A673 (cell line): ENCODE data around the gene GTPBP6. TPM values are rescaled to one million over a fixed set of nuclear protein-coding genes. Genes with fewer than 3 reads are reported as not detected.

Source experiments
- BruUV-seq: library from RNA; stranded (reverse); fragments of 400-500 nt; replicated peaks from 2 replicates; lab custom pipeline; 2021; lab: Mats Ljungman, UMichigan
- CTCF ChIA-PET: fragments of 300-600 bp; sonication (Branson Sonifier 250); formaldehyde crosslinking; loops from one replicate; lab custom pipeline; 2022; ENCODE audit warnings: antibody characterized with exemption; lab: Charles Lee
- POLR2A ChIA-PET: fragments of 300-600 bp; sonication (Branson Sonifier 250); formaldehyde crosslinking; loops from one replicate; lab custom pipeline; 2022; ENCODE audit warnings: antibody characterized with exemption; ENCODE audit not compliant: low non-redundant PET; lab: Charles Lee
- DNase-seq: peaks from one replicate; pipeline ENCODE4 v3.0.0-alpha.2; 2015; ENCODE audit warnings: low spot score
- H3K27ac ChIP-seq: fragments of 200-600 bp; sonication (generic); 2 replicates; pipeline ENCODE4 v1.5.1; 2016; ENCODE audit warnings: mixed run types, low read depth, mild to moderate bottlenecking, mixed read lengths, antibody characterized with exemption, low read length; ENCODE audit not compliant: poor library complexity, severe bottlenecking
- H3K27me3 ChIP-seq: fragments of 200-600 bp; sonication (generic); replicated peaks from 2 replicates; pipeline ENCODE4 v1.6.1; 2017; ENCODE audit warnings: mixed run types, low read depth, mild to moderate bottlenecking, mixed read lengths, antibody characterized with exemption, low read length; ENCODE audit not compliant: insufficient read depth, poor library complexity
- H3K36me3 ChIP-seq: fragments of 200-600 bp; sonication (generic); 2 replicates; pipeline ENCODE4 v1.6.1; 2016; ENCODE audit warnings: mixed run types, mild to moderate bottlenecking, mixed read lengths, antibody characterized with exemption, low read length; ENCODE audit not compliant: insufficient read depth, poor library complexity, severe bottlenecking
- H3K4me1 ChIP-seq: fragments of 200-600 bp; sonication (generic); 2 replicates; pipeline ENCODE4 v1.6.1; 2017; ENCODE audit warnings: mixed run types, mild to moderate bottlenecking, mixed read lengths, antibody characterized with exemption, low read length; ENCODE audit not compliant: insufficient read depth, poor library complexity, severe bottlenecking
- H3K4me3 ChIP-seq: fragments of 200-600 bp; sonication (generic); 2 replicates; pipeline ENCODE4 v1.5.1; 2016; ENCODE audit warnings: low read depth, mixed run types, mild to moderate bottlenecking, mixed read lengths, low read length; ENCODE audit not compliant: poor library complexity, severe bottlenecking
- H3K9me3 ChIP-seq: fragments of 200-600 bp; sonication (generic); 2 replicates; pipeline ENCODE4 v1.6.1; 2016; ENCODE audit warnings: mixed run types, low read depth, mild to moderate bottlenecking, mixed read lengths, antibody characterized with exemption, low read length; ENCODE audit not compliant: poor library complexity, severe bottlenecking
- CTCF ChIP-seq: fragments of 300-800, 200-600 bp; sonication (generic); conservative IDR thresholded peaks from 2 replicates; pipeline ENCODE4 v1.5.1; 2017; ENCODE audit warnings: low read depth, mild to moderate bottlenecking, antibody characterized with exemption, low read length, moderate library complexity, mixed read lengths
- EZH2 ChIP-seq: fragments of 200-600 bp; sonication (generic); IDR thresholded peaks from 2 replicates; pipeline ENCODE4 v1.6.1; 2017; ENCODE audit warnings: borderline replicate concordance, low read depth, mild to moderate bottlenecking, mixed read lengths, antibody characterized with exemption, low read length; ENCODE audit not compliant: poor library complexity, severe bottlenecking
- intact Hi-C: fragments of 100-400 bp; cut with micrococcal nuclease; formaldehyde crosslinking; loops from one replicate; pipeline ENCODE4 v1.10.0; 2022; ENCODE audit not compliant: unreplicated experiment
- total RNA-seq: library from RNA; stranded (reverse); gene quantifications from 2 replicates; pipeline ENCODE4 v1.2.3, GENCODE V29; 2021

GTPBP6 gene
- total RNA-seq, 1 experiment from 2014 or later: 85.1 TPM

- no peak for DNase-seq
- H3K4me1 ChIP-seq: no peaks in the 10 kb centered on the region
- H3K27ac ChIP-seq: no peak overlapping the region
- CTCF ChIA-PET: no interaction called here
- no peak for TF ChIP-seq CTCF
- TF ChIP-seq EZH2: no peak
- intact Hi-C loops: no loop called here
- H3K27me3 ChIP-seq: no peaks in the 10 kb centered on the region
- H3K9me3 ChIP-seq: no peaks in the 10 kb centered on the region
- H3K4me3 ChIP-seq: no peak overlapping the region
- no peaks in the 10 kb centered on the region for H3K36me3 ChIP-seq
- POLR2A ChIA-PET: no interaction called here
- BruUV-seq: no TSS peak
Observed at GRCh38 chrX:355329-356050, 36.9 kb upstream of the GTPBP6 start.

DNA sequence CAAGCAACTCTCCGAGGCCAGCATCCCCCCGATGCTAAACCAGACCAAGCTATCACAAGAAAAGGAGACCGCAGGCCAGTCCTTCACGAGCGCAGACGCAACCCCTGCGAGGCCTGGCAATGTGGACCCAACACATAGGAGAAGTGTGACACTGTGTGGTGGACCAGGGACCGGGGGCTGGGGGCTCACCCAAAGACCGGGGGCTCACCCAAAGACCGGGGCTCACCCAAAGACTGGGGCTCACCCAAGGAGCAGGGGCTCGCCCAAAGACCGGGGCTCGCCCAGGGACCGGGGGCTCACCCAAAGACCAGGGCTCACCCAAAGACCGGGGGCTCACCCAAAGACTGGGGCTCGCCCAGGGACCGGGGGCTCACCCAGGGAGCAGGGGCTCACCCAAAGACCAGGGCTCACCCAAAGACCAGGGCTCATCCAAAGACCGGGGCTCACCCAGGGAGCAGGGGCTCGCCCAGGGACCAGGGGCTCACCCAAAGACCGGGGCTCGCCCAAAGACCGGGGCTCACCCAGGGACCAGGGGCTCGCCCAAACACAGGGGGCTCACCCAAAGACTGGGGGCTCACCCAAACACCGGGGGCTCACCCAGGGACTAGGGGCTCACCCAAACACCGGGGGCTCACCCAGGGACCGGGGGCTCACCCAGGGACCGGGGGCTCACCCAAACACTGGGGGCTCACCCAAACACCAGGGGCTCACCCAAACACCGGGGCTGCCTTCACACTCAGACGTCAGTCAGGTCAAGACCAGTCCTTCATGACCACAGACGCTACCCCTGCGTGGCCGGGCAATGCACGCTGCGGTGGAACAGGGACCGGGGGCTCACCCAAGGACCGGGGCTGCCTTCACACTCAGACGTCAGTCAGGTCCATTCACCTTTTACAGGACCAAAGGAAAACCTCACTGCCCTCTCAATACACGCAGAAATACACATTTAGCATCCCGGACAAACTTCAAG lies 35.3 kb upstream of the GTPBP6 start:
- no peaks in the 10 kb centered on the region for H3K27me3 ChIP-seq
- BruUV-seq: no TSS peak

More for the DNA sequence above, 35.3 kb upstream of the GTPBP6 start:
- Histone ChIP-seq H3K36me3 (no peaks in the 10 kb centered on the region), H3K27ac (no peak overlapping the region), H3K9me3 (no peaks in the 10 kb centered on the region), H3K4me3 (no peak overlapping the region), H3K4me1 (no peaks in the 10 kb centered on the region)
- ChIA-PET CTCF (no interaction called here), POLR2A (no interaction called here)
- TF ChIP-seq CTCF (no peak), EZH2 (no peak)
- DNase-seq: no peak
- intact Hi-C loops: no loop called here
